MV-4-11 (cell line): ENCODE data around the gene CREB3L2.

Source experiments
- DNase-seq: peaks from one replicate; lab custom pipeline; 2025; lab: John Stamatoyannopoulos, UW

The CREB3L2 gene

DNA sequence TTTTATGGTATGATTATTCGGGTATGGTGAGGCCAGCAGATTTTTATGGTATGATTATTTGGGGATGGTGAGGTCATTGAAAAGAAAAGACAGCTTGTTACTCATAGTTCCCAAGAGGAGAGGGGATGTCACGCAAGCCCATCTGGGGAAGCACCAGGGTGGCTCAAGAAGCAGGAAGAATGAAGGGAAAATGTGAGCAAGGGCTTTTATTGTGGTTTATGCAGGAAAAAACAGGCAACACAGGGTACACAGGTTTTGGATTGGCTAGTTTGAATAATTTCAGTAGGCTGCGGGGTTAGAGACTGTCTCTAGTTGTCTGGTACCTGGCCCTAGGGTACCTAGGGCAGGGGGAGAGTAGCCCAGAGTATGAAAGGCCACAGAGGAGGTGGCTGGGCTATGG is 128.4 kb downstream of the CREB3L2 start:
- DNase-seq: no peak

DNA sequence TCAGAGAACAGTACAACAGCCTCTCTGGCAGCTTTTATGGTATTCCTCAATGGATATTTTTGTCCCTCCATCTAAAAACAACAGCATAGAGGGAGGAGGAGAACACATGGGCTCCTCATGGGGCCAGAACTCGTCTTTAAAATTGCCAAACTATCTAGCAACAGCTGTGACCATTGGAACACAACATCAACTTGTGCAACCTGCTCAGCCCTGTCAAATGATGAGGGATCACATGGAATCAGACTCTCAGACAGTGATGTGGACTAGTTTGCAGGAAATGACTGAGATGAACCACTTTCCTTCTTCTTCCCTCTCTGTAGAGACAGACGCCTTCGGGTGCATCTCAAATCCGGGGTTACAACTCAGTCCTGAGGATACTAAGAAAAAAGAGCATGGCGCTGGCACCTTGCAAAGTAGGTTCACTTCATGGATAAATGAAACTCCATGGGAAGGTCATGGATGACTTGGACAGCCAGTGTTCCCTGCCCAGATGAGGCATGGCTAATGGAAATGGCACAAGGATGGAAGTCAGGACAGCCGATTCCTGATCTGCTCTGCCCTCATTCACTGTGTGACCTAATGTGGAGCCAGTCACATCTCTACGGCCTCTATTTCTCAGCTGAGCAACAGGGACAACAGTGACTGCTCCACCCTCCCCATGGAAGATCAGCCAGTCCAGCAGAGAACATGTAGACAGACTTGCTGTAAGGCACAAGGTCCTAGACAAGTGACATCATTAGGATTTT is 130.5 kb downstream of the CREB3L2 start:
- DNase-seq: no peak

- DNase-seq: no peak
Measured at GRCh38 chr7:137870684-137871083, 131.2 kb downstream of the CREB3L2 start.

DNA sequence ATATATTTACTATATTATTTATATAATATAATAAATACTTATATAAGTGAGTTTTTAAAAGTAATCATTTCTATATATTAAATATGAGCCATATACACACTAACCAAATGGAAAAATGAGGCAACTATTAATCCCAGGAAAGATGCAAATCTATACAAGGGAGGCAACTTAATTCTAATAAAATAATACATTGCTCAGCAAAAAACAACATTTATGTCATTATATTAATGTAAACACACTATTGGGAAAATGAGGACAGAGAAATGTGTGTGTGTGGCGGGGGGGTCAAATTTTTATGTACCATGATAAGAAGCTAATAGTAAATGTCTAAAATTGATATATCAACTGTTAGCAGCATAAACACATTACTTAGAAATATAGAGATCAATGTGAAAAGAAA is 131.8 kb downstream of the CREB3L2 start:
- no peak for DNase-seq

- DNase-seq: no peak
Measured at GRCh38 chr7:137869260-137869659, 132.6 kb downstream of the CREB3L2 start.

GRCh38 chr7:137867289-137867688 is 134.6 kb downstream of the CREB3L2 start:
- no peak for DNase-seq

GRCh38 chr7:137865764-137866163 is 136.1 kb downstream of the CREB3L2 start:
- no peak for DNase-seq

DNA sequence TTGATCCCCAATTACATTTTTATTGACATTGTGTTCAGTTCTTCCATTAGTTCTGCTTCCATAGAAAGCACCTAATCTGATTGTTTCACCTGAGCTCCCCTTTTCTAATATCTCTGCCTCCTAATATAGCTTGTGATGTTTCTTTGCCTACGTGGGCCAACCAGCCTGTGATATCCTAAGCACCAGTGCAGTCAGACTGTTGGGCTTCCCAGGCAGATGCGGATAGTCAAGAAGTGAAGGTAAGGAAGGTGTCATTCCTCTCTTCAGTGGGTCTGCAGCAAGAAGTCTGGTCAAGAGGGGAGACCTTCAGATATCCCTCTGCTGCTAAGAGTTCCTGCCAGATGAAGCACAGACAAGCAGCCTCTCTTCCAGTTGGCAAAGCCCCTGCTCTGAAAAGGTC is 138.9 kb downstream of the CREB3L2 start:
- DNase-seq: no peak

DNA sequence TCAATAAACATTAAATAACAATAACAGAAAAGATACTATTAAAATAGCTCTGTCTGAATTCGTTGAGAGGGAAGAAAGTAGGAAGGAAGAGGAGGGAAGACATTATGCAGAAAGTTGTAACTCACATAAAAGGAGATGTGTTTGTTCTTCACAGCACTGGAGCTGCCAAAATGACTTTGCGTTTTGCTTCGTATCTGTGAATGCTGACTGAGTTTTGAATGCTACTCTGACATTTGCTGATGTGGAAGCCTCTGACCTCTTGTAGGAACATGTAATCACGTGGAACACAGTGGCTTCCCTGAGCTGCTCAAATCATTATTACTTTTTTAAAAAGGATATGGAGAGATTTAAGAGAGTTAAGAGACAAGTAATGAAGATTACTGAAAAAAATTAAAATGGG is 139.5 kb downstream of the CREB3L2 start:
- no peak for DNase-seq

GRCh38 chr7:137860542-137860941 is 141.3 kb downstream of the CREB3L2 start:
- DNase-seq: no peak

GRCh38 chr7:137853053-137853452 is 148.8 kb downstream of the CREB3L2 start:
- no peak for DNase-seq

GRCh38 chr7:137852108-137852507 is 149.8 kb downstream of the CREB3L2 start:
- no peak for DNase-seq

- no peak for DNase-seq
Measured at GRCh38 chr7:137850972-137851945, 150.6 kb downstream of the CREB3L2 start.

DNA sequence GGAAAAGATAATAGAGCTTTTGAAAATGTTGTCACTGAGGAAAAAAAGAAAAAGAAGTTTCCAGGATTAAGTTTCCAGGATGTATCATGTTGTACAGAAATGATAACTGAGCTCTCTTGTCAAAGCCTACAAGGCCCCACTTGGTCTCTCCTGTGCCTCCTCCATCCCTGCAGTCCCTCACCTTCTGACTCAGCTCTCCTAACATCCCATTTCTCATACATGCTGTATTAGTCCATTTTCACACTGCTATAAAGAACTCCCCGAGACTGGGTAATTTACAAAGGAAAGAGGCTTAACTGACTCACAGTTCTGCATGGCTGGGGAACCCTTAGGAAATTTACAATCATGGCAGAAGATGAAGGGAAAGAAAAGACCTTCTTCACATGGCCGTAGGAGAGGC is 151.3 kb downstream of the CREB3L2 start:
- no peak for DNase-seq

- DNase-seq: no peak
Measured at GRCh38 chr7:137848095-137848494, 153.8 kb downstream of the CREB3L2 start.

DNA sequence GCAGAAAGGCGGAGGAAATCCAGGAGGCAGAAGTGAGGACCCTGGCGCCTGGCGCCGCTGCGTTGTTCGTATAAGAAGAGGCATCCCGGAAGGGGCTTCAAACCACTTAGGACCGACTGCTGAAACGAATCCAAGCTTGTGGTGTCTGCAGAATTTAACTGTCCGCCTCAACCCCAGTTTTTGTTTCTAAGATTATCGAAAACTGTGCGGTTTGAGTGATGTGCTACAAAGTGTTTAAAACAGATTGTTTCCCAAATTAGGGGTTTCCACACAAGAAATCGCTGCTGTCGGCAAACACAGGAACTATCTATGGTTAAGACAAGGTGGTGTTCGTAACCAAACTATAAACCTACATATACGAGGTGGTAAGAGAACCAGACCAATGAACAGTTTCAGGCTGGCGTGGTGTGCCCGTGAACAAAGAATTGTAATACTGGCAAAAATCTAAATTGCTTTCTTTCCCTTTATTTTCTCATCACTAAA is 154.3 kb downstream of the CREB3L2 start:
- DNase-seq: no peak

GRCh38 chr7:137846827-137847567 is 154.9 kb downstream of the CREB3L2 start, which contains the start of gene DGKI:
Gene DGKI (minus strand): TSS chr7:137846974.
- no peak for DNase-seq

DNA sequence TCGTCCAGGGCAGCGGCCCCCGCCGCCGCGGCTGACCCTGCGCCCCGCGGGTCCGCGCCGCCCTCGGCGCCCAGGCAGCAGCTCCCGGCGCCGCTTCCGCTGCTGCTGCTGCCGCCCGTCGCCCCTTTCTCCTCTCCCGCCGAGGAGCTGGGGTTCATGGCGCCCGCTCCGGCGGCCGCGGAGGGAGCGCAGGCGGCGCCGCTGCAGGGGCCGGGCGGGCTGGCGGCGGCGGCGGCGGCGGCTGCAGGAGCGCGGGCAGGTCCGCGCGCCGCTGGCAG is 155.4 kb downstream of the CREB3L2 start:
- DNase-seq: no peak

- DNase-seq: no peak
Measured at GRCh38 chr7:137844677-137845425, 157.0 kb downstream of the CREB3L2 start.

- no peak for DNase-seq
Measured at GRCh38 chr7:137839903-137840779, 161.7 kb downstream of the CREB3L2 start.
